Measurements from ENCODE around the gene MZT2B. TPM values are rescaled to one million over a fixed set of nuclear protein-coding genes. Genes with fewer than 3 reads are reported as not detected.
A peak's percentile ranks its signal among the peaks of the same experiment; 100 is the strongest.
"Not testable (repeated sequence)": the region's sequence is repeated elsewhere in the genome, so short reads cannot be mapped to it uniquely, and the experiment has no call there.

MZT2B gene
- total and polyA plus RNA-seq, 2 of the 4 experiments (the other 2 are of a cell fraction), result 24.9 to 115 TPM

DNA sequence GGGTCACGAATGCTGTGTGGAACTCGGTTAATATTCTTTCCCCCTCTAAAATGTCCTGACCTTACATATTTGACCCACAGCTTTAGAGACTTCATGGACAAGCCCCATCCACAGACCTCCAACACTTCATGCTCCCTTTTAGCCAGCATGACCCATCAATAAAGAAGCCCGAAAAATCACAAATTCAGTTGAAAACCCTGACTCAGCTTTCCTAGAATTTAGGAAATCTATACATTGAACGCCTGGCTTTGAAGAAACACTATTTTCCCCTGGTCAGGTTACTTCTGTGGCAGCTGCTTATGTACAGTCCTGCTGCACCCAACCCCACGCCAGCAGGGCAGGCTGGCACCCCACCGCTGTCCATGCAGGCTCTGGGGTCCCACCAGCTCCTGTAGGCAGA lies 9.3 kb downstream of the MZT2B start:
- BruUV-seq (replicated peaks); POLR2A ChIA-PET (ENCODE audit: unreplicated experiment); CTCF ChIA-PET: not testable (repeated sequence)

DNA sequence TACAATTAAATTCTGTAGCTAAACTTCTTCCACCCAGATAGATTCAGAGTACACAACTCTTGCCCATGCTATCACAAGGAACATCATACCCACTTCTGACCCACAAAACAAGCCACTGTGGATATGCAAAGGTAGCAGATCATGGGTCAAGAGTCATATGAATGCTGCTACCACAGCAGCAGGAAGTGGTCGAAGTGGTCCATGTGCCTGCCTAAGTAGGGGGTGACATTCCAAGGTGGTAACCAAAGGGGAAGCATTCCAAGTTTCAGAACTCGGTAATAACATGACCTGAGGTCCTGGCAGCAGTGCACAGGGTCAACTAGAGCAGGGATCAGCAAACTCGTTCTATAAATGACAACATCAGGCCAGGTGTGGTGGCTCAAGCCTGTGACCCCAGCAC lies 10.4 kb downstream of the MZT2B start:
- H2AFZ ChIP-seq (replicated peaks; ENCODE audit: low read length, poor library complexity); H2BK15ac ChIP-seq (ENCODE audit: low read depth, low read length); H3K14ac ChIP-seq (replicated peaks; ENCODE audit: low read depth, low read length); ATAC-seq (ENCODE audit: low read depth); H4K8ac ChIP-seq (ENCODE audit: low read depth in 2 of 2, low read length in 2 of 2); H3K79me1 ChIP-seq (ENCODE audit: low read depth in 1 of 2, low read length in 2 of 2); H3K56ac ChIP-seq (ENCODE audit: extremely low read depth, insufficient read depth, low read length); intact Hi-C loops (cut with micrococcal nuclease); H3K4me3 ChIP-seq (ENCODE audit: insufficient read depth, low read depth, low read length); BruUV-seq (replicated peaks); H2BK120ac ChIP-seq (ENCODE audit: low read depth, low read length); H4K20me1 ChIP-seq (ENCODE audit: insufficient read depth, low read length); H3K27ac ChIP-seq (ENCODE audit: insufficient read depth, low read length); H2BK5ac ChIP-seq (ENCODE audit: low read depth, low read length, poor library complexity, severe bottlenecking); H3K4me1 ChIP-seq (ENCODE audit: control insufficient read depth, insufficient read depth, low read length); dilution Hi-C loops (cut with HindIII; ENCODE audit: low sequenced_read_pairs, unreplicated experiment); H2BK20ac ChIP-seq (ENCODE audit: low read depth, low read length); DNase-seq; H3K23ac ChIP-seq (ENCODE audit: low read depth, low read length); H3K9ac ChIP-seq (ENCODE audit: low read depth, low read length); H3K18ac ChIP-seq (ENCODE audit: low read depth, low read length); POLR2A ChIA-PET (ENCODE audit: unreplicated experiment); H4K91ac ChIP-seq (ENCODE audit: insufficient read depth, low read depth, low read length); H3K9me1 ChIP-seq (ENCODE audit: insufficient read depth, low read length); CTCF ChIA-PET; H3K4me2 ChIP-seq (ENCODE audit: low read depth, low read length); H3K9me3 ChIP-seq (ENCODE audit: control insufficient read depth, insufficient read depth, low read length); H4K5ac ChIP-seq (ENCODE audit: low read depth, low read length); H3K4ac ChIP-seq (ENCODE audit: low read depth, low read length); H2AK5ac ChIP-seq (ENCODE audit: low read depth, low read length); in situ Hi-C loops (cut with MboI; ENCODE audit: low sequenced_read_pairs); H3K27me3 ChIP-seq (ENCODE audit: control insufficient read depth, insufficient read depth, low read length); H2AK9ac ChIP-seq (replicated peaks; ENCODE audit: low read depth, low read length, poor library complexity): not testable (repeated sequence)
- WGBS, 2 experiments (ENCODE audit: extremely low coverage in 2 of 2, insufficient read length in 1 of 2), result 100% methylated on average over 1 of the region's 3 CpGs; no CpG with 5 or more reads in 1 of the 2 experiments
- H3K36me3 ChIP-seq (ENCODE audit: control insufficient read depth, insufficient read depth, low read length), result peaks cover 10% of the 10 kb centered on the region

More for the DNA sequence above, 9.3 kb downstream of the MZT2B start:
- H4K20me1 ChIP-seq (ENCODE audit: insufficient read depth, low read length); H3K79me1 ChIP-seq (ENCODE audit: low read depth in 1 of 2, low read length in 2 of 2); H3K27ac ChIP-seq (ENCODE audit: insufficient read depth, low read length); H2BK20ac ChIP-seq (ENCODE audit: low read depth, low read length); H3K27me3 ChIP-seq (ENCODE audit: control insufficient read depth, insufficient read depth, low read length); H2AFZ ChIP-seq (replicated peaks; ENCODE audit: low read length, poor library complexity); H2BK5ac ChIP-seq (ENCODE audit: low read depth, low read length, poor library complexity, severe bottlenecking); H3K14ac ChIP-seq (replicated peaks; ENCODE audit: low read depth, low read length); H2AK5ac ChIP-seq (ENCODE audit: low read depth, low read length); H4K91ac ChIP-seq (ENCODE audit: insufficient read depth, low read depth, low read length); DNase-seq; H4K5ac ChIP-seq (ENCODE audit: low read depth, low read length); in situ Hi-C loops (cut with MboI; ENCODE audit: low sequenced_read_pairs); H3K56ac ChIP-seq (ENCODE audit: extremely low read depth, insufficient read depth, low read length); H2BK15ac ChIP-seq (ENCODE audit: low read depth, low read length); H3K4me3 ChIP-seq (ENCODE audit: insufficient read depth, low read depth, low read length); H3K23ac ChIP-seq (ENCODE audit: low read depth, low read length); H3K9me3 ChIP-seq (ENCODE audit: control insufficient read depth, insufficient read depth, low read length); dilution Hi-C loops (cut with HindIII; ENCODE audit: low sequenced_read_pairs, unreplicated experiment); H4K8ac ChIP-seq (ENCODE audit: low read depth in 2 of 2, low read length in 2 of 2); H2BK120ac ChIP-seq (ENCODE audit: low read depth, low read length); H3K4me1 ChIP-seq (ENCODE audit: control insufficient read depth, insufficient read depth, low read length); ATAC-seq (ENCODE audit: low read depth); H3K18ac ChIP-seq (ENCODE audit: low read depth, low read length); intact Hi-C loops (cut with micrococcal nuclease); H3K9ac ChIP-seq (ENCODE audit: low read depth, low read length); H3K4ac ChIP-seq (ENCODE audit: low read depth, low read length); H2AK9ac ChIP-seq (replicated peaks; ENCODE audit: low read depth, low read length, poor library complexity); H3K9me1 ChIP-seq (ENCODE audit: insufficient read depth, low read length); H3K4me2 ChIP-seq (ENCODE audit: low read depth, low read length): not testable (repeated sequence)
- TF ChIP-seq MAFK (IDR thresholded peaks at IDR 0.05; ENCODE audit: low read depth, low read length), result peak; percentile 61
- 100% methylated on average over 3 of the region's 6 CpGs; no CpG with 5 or more reads in 1 of the 2 experiments for WGBS, 2 experiments (ENCODE audit: extremely low coverage in 2 of 2, insufficient read length in 1 of 2)
- H3K36me3 ChIP-seq (ENCODE audit: control insufficient read depth, insufficient read depth, low read length), result peaks cover 10% of the 10 kb centered on the region

All from IMR-90 (cell line).